Astrocyte (in vitro differentiated cells and primary cell): ENCODE results near the gene NRF1.

Experiments
- CTCF ChIP-seq: IDR thresholded peaks from 2 replicates; pipeline ENCODE4 v1.5.1; 2011; ENCODE audit warnings: low read depth, mild to moderate bottlenecking, inconsistent platforms, low read length, moderate library complexity; ENCODE audit not compliant: insufficient read depth
- EZH2 ChIP-seq: IDR thresholded peaks from 2 replicates; pipeline ENCODE4 v1.6.1; 2012; ENCODE audit warnings: mild to moderate bottlenecking, low read length, inconsistent platforms; ENCODE audit not compliant: insufficient read depth

DNA sequence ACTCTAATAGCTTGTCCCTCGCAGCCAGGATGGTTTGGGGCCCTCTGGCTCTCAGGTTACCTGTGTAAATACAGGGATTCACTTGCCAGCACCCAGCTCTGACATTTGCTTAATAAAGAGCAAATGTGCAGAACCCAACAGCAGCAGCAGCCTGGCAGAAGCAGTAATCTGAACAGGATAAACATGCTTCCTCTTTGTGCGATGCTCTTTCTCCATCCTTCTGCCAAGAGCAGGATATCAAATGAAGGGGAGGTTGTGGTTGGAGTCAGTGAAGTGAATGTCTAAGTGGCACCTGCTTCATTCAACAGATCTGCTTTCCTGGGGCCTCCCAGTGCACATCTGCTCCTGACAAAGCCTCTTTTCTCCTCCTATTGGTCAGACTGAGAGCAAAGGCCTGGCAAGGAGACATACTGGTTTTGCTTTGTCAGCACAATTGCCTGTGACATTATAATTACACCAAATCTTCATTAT is 130.3 kb downstream of the NRF1 start:
- TF ChIP-seq CTCF (no peak), EZH2 (no peak)
